GM19099 (cell line): Measurements from ENCODE around the gene SAG.

Experiments used
- POLR2A ChIP-seq: IDR thresholded peaks from 3 replicates; pipeline ENCODE4 v1.6.1; 2011; ENCODE audit warnings: low read depth; ENCODE audit not compliant: insufficient read length; ENCODE audit errors: extremely low read depth

Gene SAG

GRCh38 chr2:233371641-233372040 lies 64.0 kb downstream of the SAG start:
- no peak for TF ChIP-seq POLR2A

- TF ChIP-seq POLR2A, result no peak
Measured at GRCh38 chr2:233372855-233373254, 65.2 kb downstream of the SAG start.

GRCh38 chr2:233373316-233373715 lies 65.7 kb downstream of the SAG start:
- TF ChIP-seq POLR2A, result no peak

GRCh38 chr2:233375490-233376314 lies 68.1 kb downstream of the SAG start:
- no peak for TF ChIP-seq POLR2A

GRCh38 chr2:233379034-233379433 lies 71.4 kb downstream of the SAG start:
- TF ChIP-seq POLR2A, result no peak

- no peak for TF ChIP-seq POLR2A
Measured at GRCh38 chr2:233379441-233379840, 71.8 kb downstream of the SAG start.

GRCh38 chr2:233380132-233380895 lies 72.7 kb downstream of the SAG start:
- peak; percentile 36 for TF ChIP-seq POLR2A

GRCh38 chr2:233380995-233381637 lies 73.5 kb downstream of the SAG start:
- TF ChIP-seq POLR2A, result no peak

GRCh38 chr2:233381638-233381995 lies 74.0 kb downstream of the SAG start:
- no peak for TF ChIP-seq POLR2A

GRCh38 chr2:233384015-233384414 lies 76.4 kb downstream of the SAG start:
- TF ChIP-seq POLR2A, result no peak

GRCh38 chr2:233384811-233385488 lies 77.3 kb downstream of the SAG start:
- no peak for TF ChIP-seq POLR2A

GRCh38 chr2:233385489-233386044 lies 78.0 kb downstream of the SAG start:
- TF ChIP-seq POLR2A, result peak; percentile 49

GRCh38 chr2:233386382-233387041 lies 78.9 kb downstream of the SAG start:
- TF ChIP-seq POLR2A, result no peak

- no peak for TF ChIP-seq POLR2A
Measured at GRCh38 chr2:233387225-233387624, 79.6 kb downstream of the SAG start.
